Endothelial cell of umbilical vein (primary cell): ENCODE data around the gene NUDT8. TPM values are rescaled to one million over a fixed set of nuclear protein-coding genes. Genes with fewer than 3 reads are reported as not detected.
A peak's percentile ranks its signal among the peaks of the same experiment; 100 is the strongest.

Experiments used
- BruUV-seq: library from RNA; stranded (reverse); fragments of 400-500 nt; replicated peaks from 2 replicates; lab custom pipeline; 2021; lab: Mats Ljungman, UMichigan
- CTCF ChIA-PET: fragments of 300-600, 350-600 bp; sonication (Branson Sonifier 250); formaldehyde crosslinking; loops from one replicate; lab custom pipeline; 2021; ENCODE audit warnings: antibody characterized with exemption, inconsistent platforms; lab: Charles Lee
- POLR2A ChIA-PET: fragments of 300-600, 350-600 bp; sonication (Branson Sonifier 250); formaldehyde crosslinking; loops from one replicate; lab custom pipeline; 2021; ENCODE audit warnings: antibody characterized with exemption, inconsistent platforms; lab: Charles Lee
- DNase-seq: peaks from one replicate; pipeline ENCODE4 v3.0.0-alpha.2; 2011; ENCODE audit warnings: low read depth, low spot score
- FAIRE-seq: peaks from 2 replicates; lab custom pipeline; 2011; peaks lifted over from hg19 to GRCh38; lab: Jason Lieb, UNC
- H2AFZ ChIP-seq: 2 replicates; pipeline ENCODE4 v1.6.0; 2012; ENCODE audit warnings: low read depth, low read length, control low read depth, inconsistent platforms
- H3K27ac ChIP-seq: 2 replicates; pipeline ENCODE4 v1.5.1; 2011; ENCODE audit warnings: low read depth, mild to moderate bottlenecking, control low read depth, low read length, moderate library complexity; ENCODE audit not compliant: insufficient read depth
- H3K27me3 ChIP-seq, 2 experiments: 2 replicates each; pipeline versions ENCODE4 v1.6.0 to v1.6.1; 2011; ENCODE audit warnings: low read length in 2 of 2, mixed read lengths in 1 of 2; ENCODE audit not compliant: control insufficient read depth in 2 of 2, insufficient read depth in 2 of 2
- H3K36me3 ChIP-seq, 2 experiments: 2 replicates in 1 of 2; 3 replicates in 1 of 2; pipeline ENCODE4 v1.5.1; 2011; ENCODE audit warnings: low read length in 2 of 2, mild to moderate bottlenecking in 1 of 2, moderate library complexity in 1 of 2; ENCODE audit not compliant: control insufficient read depth in 2 of 2, insufficient read depth in 2 of 2; ENCODE audit errors: extremely low read depth in 1 of 2
- H3K4me1 ChIP-seq: 3 replicates; pipeline ENCODE4 v1.5.1; 2011; ENCODE audit warnings: mild to moderate bottlenecking, low read length; ENCODE audit not compliant: control insufficient read depth, insufficient read depth; ENCODE audit errors: extremely low read depth
- H3K4me2 ChIP-seq: 2 replicates; pipeline ENCODE4 v1.6.1; 2011; ENCODE audit warnings: low read length, control low read depth, mixed read lengths; ENCODE audit not compliant: insufficient read depth
- H3K4me3 ChIP-seq, 3 experiments: fragments of 200-600 bp in 1 of 3; sonication (generic), shearing (Covaris generic) in 1 of 3; replicated peaks in 1 of 3; 2 replicates each; pipeline ENCODE4 v1.5.1; 2011 to 2016; ENCODE audit warnings: control low read depth in 3 of 3, low read length in 3 of 3, mild to moderate bottlenecking in 2 of 3, inconsistent platforms in 1 of 3, low read depth in 1 of 3, moderate library complexity in 1 of 3; ENCODE audit not compliant: insufficient read depth in 1 of 3
- H3K79me2 ChIP-seq: 2 replicates; pipeline ENCODE4 v1.6.0; 2012; ENCODE audit warnings: low read length, inconsistent platforms; ENCODE audit not compliant: control insufficient read depth, insufficient read depth
- H3K9ac ChIP-seq: replicated peaks from 2 replicates; pipeline ENCODE3; 2011; ENCODE audit warnings: low read length, control low read depth; ENCODE audit not compliant: insufficient read depth; ENCODE audit errors: extremely low read depth
- H3K9me1 ChIP-seq: replicated peaks from 3 replicates; pipeline ENCODE4 v1.6.0; 2011; ENCODE audit warnings: mild to moderate bottlenecking, low read length; ENCODE audit not compliant: control insufficient read depth, insufficient read depth; ENCODE audit errors: extremely low read depth
- H3K9me3 ChIP-seq: replicated peaks from 2 replicates; pipeline ENCODE4 v1.5.1; 2012; ENCODE audit warnings: low read length, inconsistent platforms; ENCODE audit not compliant: control insufficient read depth, insufficient read depth
- H4K20me1 ChIP-seq: replicated peaks from 2 replicates; pipeline ENCODE3; 2011; ENCODE audit warnings: mild to moderate bottlenecking, low read length; ENCODE audit not compliant: control insufficient read depth, insufficient read depth; ENCODE audit errors: extremely low read depth
- EZH2 ChIP-seq: IDR thresholded peaks from 2 replicates; pipeline ENCODE4 v1.6.1; 2012; ENCODE audit warnings: borderline replicate concordance, low read depth, mild to moderate bottlenecking, moderate library complexity, low read length, inconsistent platforms; ENCODE audit not compliant: severe bottlenecking
- FOS ChIP-seq: IDR thresholded peaks from 2 replicates; pipeline ENCODE4 v1.6.1; 2011; ENCODE audit warnings: mild to moderate bottlenecking, low read length, moderate library complexity, borderline replicate concordance; ENCODE audit not compliant: insufficient read depth
- GATA2 ChIP-seq: IDR thresholded peaks from 2 replicates; pipeline ENCODE4 v1.7.0; 2011; ENCODE audit warnings: low read depth, mild to moderate bottlenecking, moderate library complexity, mixed read lengths, low read length; ENCODE audit not compliant: insufficient read length, insufficient read depth
- JUN ChIP-seq: IDR thresholded peaks from 2 replicates; pipeline ENCODE4 v1.6.1; 2011; ENCODE audit warnings: borderline replicate concordance, low read depth; ENCODE audit not compliant: insufficient read length, insufficient read depth
- MAX ChIP-seq: IDR thresholded peaks from 2 replicates; pipeline ENCODE4 v1.6.1; 2011; ENCODE audit not compliant: insufficient read depth, insufficient read length
- MYC ChIP-seq: IDR thresholded peaks from one replicate; pipeline ENCODE4 v1.6.1; 2011; ENCODE audit warnings: mild to moderate bottlenecking, low read depth, low read length
- POLR2A ChIP-seq: IDR thresholded peaks from 2 replicates; pipeline ENCODE4 v1.6.1; 2012; ENCODE audit warnings: low read depth, mild to moderate bottlenecking, control low read depth, low read length
- POLR2AphosphoS5 ChIP-seq: IDR thresholded peaks from 2 replicates; pipeline ENCODE4 v1.6.1; 2012; ENCODE audit warnings: low read depth, mild to moderate bottlenecking, control low read depth, low read length, moderate library complexity; ENCODE audit not compliant: insufficient read depth
- dilution Hi-C: fragments of 300-500 bp; cut with MboI; formaldehyde crosslinking; loops from one replicate; pipeline ENCODE4 v1.15.0; 2019; ENCODE audit warnings: low sequenced_read_pairs; ENCODE audit not compliant: extremely low pct_ligation_motif_present
- intact Hi-C: fragments of 100-400 bp; cut with micrococcal nuclease; formaldehyde crosslinking; loops from one replicate; pipeline ENCODE4 v1.10.0; 2022
- polyA plus RNA-seq, 4 experiments: library from polyadenylated mRNA; depleted of rRNA in 3 of 4; stranded (reverse) in 3 of 4; unstranded in 1 of 4; fragments of >200 nt; gene quantifications; 2 replicates each; pipeline versions ENCODE4 v1.2.1 to v1.2.3, GENCODE V29; 2011 to 2012; ENCODE audit warnings: missing spikeins in 1 of 4
- total RNA-seq: library from RNA; stranded (reverse); gene quantifications from 2 replicates; pipeline ENCODE4 v1.2.3, GENCODE V29; 2021
- TF ChIP-seq, protein P1 (sequence below), 2 donors: IDR thresholded peaks; 1 replicate in 1 of 2; 2 replicates in 1 of 2; pipeline ENCODE4 v1.5.1; 2011; ENCODE audit warnings: low read length in 2 of 2, mild to moderate bottlenecking in 2 of 2, moderate library complexity in 2 of 2, control low read depth in 1 of 2, inconsistent platforms in 1 of 2, low read depth in 1 of 2; ENCODE audit not compliant: insufficient read depth in 1 of 2; ENCODE audit errors: extremely low read depth in 1 of 2

The NUDT8 gene
- total and polyA plus RNA-seq, 2 donors (not counting 3 experiments of a cell fraction or from before 2014, with no cell fraction given), result 14.1 to 20.4 TPM

DNA sequence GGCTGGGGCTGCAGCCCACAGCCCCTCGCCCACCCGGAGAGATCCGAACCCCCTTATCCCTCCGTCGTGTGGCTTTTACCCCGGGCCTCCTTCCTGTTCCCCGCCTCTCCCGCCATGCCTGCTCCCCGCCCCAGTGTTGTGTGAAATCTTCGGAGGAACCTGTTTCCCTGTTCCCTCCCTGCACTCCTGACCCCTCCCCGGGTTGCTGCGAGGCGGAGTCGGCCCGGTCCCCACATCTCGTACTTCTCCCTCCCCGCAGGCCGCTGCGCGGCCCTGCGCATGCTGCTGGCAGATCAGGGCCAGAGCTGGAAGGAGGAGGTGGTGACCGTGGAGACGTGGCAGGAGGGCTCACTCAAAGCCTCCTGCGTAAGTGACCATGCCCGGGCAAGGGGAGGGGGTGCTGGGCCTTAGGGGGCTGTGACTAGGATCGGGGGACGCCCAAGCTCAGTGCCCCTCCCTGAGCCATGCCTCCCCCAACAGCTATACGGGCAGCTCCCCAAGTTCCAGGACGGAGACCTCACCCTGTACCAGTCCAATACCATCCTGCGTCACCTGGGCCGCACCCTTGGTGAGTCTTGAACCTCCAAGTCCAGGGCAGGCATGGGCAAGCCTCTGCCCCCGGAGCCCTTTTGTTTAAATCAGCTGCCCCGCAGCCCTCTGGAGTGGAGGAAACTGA lies 45.4 kb downstream of the NUDT8 start:
- H3K4me1 ChIP-seq, result peaks cover 17% of the 10 kb centered on the region
- TF ChIP-seq, protein P1, sequence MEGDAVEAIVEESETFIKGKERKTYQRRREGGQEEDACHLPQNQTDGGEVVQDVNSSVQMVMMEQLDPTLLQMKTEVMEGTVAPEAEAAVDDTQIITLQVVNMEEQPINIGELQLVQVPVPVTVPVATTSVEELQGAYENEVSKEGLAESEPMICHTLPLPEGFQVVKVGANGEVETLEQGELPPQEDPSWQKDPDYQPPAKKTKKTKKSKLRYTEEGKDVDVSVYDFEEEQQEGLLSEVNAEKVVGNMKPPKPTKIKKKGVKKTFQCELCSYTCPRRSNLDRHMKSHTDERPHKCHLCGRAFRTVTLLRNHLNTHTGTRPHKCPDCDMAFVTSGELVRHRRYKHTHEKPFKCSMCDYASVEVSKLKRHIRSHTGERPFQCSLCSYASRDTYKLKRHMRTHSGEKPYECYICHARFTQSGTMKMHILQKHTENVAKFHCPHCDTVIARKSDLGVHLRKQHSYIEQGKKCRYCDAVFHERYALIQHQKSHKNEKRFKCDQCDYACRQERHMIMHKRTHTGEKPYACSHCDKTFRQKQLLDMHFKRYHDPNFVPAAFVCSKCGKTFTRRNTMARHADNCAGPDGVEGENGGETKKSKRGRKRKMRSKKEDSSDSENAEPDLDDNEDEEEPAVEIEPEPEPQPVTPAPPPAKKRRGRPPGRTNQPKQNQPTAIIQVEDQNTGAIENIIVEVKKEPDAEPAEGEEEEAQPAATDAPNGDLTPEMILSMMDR (IDR thresholded peaks at IDR 0.05; ENCODE audit: extremely low read depth in 1 of 2, insufficient read depth in 1 of 2, low read depth in 1 of 2, low read length in 2 of 2), result no peak
- TF ChIP-seq MYC (no peak), EZH2 (no peak), GATA2 (no peak), POLR2AphosphoS5 (no peak), JUN (no peak), FOS (no peak), POLR2A (no peak), MAX (no peak)
- H2AFZ ChIP-seq, result peak overlapping the region; percentile 23
- H4K20me1 ChIP-seq, result no peaks in the 10 kb centered on the region
- DNase-seq (peak; percentile 48), FAIRE-seq (no peak)
- dilution Hi-C loops, result no loop called here
- CTCF ChIA-PET, result interaction anchor here (0.6 to 2.7 kb wide), 5 partner anchors 9 to 209 kb away, joined by 3 to 17 read pairs (median 5); no protein-coding TSS in a partner anchor
- peaks cover 2 to 4% of the 10 kb centered on the region in 2 experiments for H3K27me3 ChIP-seq
- H3K4me2 ChIP-seq, result peak overlapping the region; percentile 45
- intact Hi-C loops, result no loop called here
- H3K4me3 ChIP-seq, result peak overlapping the region; percentile 68 to 85 (median 83)
- H3K9me3 ChIP-seq, result no peaks in the 10 kb centered on the region
- H3K36me3 ChIP-seq, result peaks cover 7 to 18% of the 10 kb centered on the region in 2 experiments
- H3K79me2 ChIP-seq, result peaks cover 26% of the 10 kb centered on the region
- H3K9me1 ChIP-seq, result no peaks in the 10 kb centered on the region
- POLR2A ChIA-PET, result interaction anchor here (0.9 to 1.4 kb wide), 2 partner anchors 182 to 231 kb away, joined by 3 to 4 read pairs; partner anchors contain the start of genes POLD4 and PPP1CA
- H3K9ac ChIP-seq, result peak overlapping the region; percentile 93
- BruUV-seq, result TSS peak; percentile 60
- peak overlapping the region; percentile 63 for H3K27ac ChIP-seq
